ENCODE results near the gene ZNF684. TPM values are rescaled to one million over a fixed set of nuclear protein-coding genes. Genes with fewer than 3 reads are reported as not detected.

ZNF684 gene
- total and polyA plus RNA-seq, 9 of the 15 experiments (the other 6 are each of a cell fraction or from before 2014, with no cell fraction given) = 4.8 to 8.8 (median 5.5) TPM

DNA sequence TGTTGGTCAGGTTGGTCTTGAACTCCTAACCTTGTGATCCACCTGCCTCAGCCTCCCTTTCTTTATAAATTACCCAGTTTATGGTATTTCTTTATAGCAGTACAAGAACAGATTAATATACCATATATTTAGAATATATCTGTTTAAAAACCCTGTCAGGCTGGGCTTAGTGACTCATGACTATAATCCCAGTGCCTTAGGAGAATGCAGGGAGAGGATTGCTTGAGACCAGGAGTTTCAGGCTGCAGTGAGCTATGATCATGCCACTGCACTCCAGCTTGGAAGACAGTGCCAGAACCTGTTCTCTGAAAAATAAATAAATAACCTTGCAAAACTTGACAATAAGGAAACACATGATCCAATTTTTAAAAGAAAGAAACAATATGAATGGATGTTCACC is 43.9 kb downstream of the ZNF684 start (continued):
- no peak for TF ChIP-seq HDAC8 (tag; IDR thresholded peaks at IDR 0.05)
- TF ChIP-seq, protein P1, sequence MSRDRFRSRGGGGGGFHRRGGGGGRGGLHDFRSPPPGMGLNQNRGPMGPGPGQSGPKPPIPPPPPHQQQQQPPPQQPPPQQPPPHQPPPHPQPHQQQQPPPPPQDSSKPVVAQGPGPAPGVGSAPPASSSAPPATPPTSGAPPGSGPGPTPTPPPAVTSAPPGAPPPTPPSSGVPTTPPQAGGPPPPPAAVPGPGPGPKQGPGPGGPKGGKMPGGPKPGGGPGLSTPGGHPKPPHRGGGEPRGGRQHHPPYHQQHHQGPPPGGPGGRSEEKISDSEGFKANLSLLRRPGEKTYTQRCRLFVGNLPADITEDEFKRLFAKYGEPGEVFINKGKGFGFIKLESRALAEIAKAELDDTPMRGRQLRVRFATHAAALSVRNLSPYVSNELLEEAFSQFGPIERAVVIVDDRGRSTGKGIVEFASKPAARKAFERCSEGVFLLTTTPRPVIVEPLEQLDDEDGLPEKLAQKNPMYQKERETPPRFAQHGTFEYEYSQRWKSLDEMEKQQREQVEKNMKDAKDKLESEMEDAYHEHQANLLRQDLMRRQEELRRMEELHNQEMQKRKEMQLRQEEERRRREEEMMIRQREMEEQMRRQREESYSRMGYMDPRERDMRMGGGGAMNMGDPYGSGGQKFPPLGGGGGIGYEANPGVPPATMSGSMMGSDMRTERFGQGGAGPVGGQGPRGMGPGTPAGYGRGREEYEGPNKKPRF (IDR thresholded peaks at IDR 0.05; ENCODE audit: low read depth, low read length) = no peak
- TF ChIP-seq CBFA2T3 (IDR thresholded peaks at IDR 0.05) = no peak
- no peak for TF ChIP-seq IRF2 (CRISPR knock-in tag; IDR thresholded peaks at IDR 0.05)
- TF ChIP-seq ASH1L (IDR thresholded peaks at IDR 0.05; ENCODE audit: borderline replicate concordance, low read depth, partially characterized antibody) = no peak
- TF ChIP-seq, protein P2, sequence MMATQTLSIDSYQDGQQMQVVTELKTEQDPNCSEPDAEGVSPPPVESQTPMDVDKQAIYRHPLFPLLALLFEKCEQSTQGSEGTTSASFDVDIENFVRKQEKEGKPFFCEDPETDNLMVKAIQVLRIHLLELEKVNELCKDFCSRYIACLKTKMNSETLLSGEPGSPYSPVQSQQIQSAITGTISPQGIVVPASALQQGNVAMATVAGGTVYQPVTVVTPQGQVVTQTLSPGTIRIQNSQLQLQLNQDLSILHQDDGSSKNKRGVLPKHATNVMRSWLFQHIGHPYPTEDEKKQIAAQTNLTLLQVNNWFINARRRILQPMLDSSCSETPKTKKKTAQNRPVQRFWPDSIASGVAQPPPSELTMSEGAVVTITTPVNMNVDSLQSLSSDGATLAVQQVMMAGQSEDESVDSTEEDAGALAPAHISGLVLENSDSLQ (IDR thresholded peaks at IDR 0.05) = no peak

DNA sequence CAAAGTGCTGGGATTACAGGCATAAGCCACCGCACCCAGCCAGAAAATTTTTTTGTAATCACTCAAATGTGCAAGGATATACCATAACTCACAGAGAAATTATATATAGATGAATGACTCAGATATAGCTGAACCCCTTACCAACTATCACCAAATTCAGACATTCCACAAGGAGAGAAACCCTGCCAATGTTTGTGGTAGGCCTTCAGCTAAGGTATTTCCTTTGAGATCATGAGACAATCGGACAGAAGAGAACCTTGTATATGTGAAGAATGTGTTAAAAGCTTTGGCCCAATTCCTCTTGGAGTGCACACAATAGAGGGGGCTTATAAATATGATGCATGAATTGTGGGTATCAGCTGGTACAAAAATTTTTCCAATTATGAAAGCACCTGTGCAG is 50.7 kb downstream of the ZNF684 start:
- Histone ChIP-seq H3K27ac (ENCODE audit: extremely low read depth, low read depth, low read length) (no peak overlapping the region), H3K27me3 (ENCODE audit: control insufficient read depth in 2 of 2, insufficient read depth in 2 of 2, low read length in 2 of 2) (peaks cover 17 to 21% of the 10 kb centered on the region in 2 experiments; a peak in 4 of 5 replicates), H2AFZ (ENCODE audit: low read depth, low read length) (no peak overlapping the region), H3K4me1 (replicated peaks in 1 of 2; ENCODE audit: control insufficient read depth in 2 of 2, insufficient read depth in 2 of 2, low read length in 2 of 2) (no peaks in the 10 kb centered on the region; a peak in 1 of 5 replicates), H3K9me1 (ENCODE audit: control insufficient read depth, insufficient read depth, low read length) (no peaks in the 10 kb centered on the region), H4K20me1 (replicated peaks; ENCODE audit: control insufficient read depth, insufficient read depth, low read length) (no peaks in the 10 kb centered on the region), H3K36me3 (ENCODE audit: control insufficient read depth, insufficient read depth, low read length) (no peaks in the 10 kb centered on the region), H3K4me2 (ENCODE audit: insufficient read depth, low read length) (no peak overlapping the region), H3K9ac (ENCODE audit: insufficient read depth in 1 of 2, low read depth in 2 of 2, low read length in 2 of 2) (no peak overlapping the region), H3K9me3 (replicated peaks; ENCODE audit: control insufficient read depth, insufficient read depth, low read depth, low read length) (no peaks in the 10 kb centered on the region), H3K79me2 (ENCODE audit: control insufficient read depth, insufficient read depth, low read length) (no peaks in the 10 kb centered on the region), H3K4me3 (no peak overlapping the region)
- no TSS peak for BruUV-seq (replicated peaks)
- intact Hi-C loops (cut with micrococcal nuclease) = no loop called here
- TF ChIP-seq HDAC3 (IDR thresholded peaks at IDR 0.05; ENCODE audit: borderline replicate concordance, partially characterized antibody) = no peak
- TF ChIP-seq, protein P3, sequence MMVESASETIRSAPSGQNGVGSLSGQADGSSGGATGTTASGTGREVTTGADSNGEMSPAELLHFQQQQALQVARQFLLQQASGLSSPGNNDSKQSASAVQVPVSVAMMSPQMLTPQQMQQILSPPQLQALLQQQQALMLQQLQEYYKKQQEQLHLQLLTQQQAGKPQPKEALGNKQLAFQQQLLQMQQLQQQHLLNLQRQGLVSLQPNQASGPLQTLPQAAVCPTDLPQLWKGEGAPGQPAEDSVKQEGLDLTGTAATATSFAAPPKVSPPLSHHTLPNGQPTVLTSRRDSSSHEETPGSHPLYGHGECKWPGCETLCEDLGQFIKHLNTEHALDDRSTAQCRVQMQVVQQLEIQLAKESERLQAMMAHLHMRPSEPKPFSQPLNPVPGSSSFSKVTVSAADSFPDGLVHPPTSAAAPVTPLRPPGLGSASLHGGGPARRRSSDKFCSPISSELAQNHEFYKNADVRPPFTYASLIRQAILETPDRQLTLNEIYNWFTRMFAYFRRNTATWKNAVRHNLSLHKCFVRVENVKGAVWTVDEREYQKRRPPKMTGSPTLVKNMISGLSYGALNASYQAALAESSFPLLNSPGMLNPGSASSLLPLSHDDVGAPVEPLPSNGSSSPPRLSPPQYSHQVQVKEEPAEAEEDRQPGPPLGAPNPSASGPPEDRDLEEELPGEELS (CRISPR knock-in tag; IDR thresholded peaks at IDR 0.05; ENCODE audit: borderline replicate concordance) = no peak
- WGBS (ENCODE audit: insufficient coverage, low coverage, missing lambda C conversion rate) = 10% methylated on average over 2 of the region's 2 CpGs
- in situ Hi-C loops (cut with MboI) = no loop called here
- ATAC-seq = no peak
- no peak for FAIRE-seq
- POLR2A ChIA-PET = interaction anchor here (0.5 kb wide), 1 partner anchor 652 kb away, joined by 3 read pairs; no protein-coding TSS in a partner anchor
- CTCF ChIA-PET (ENCODE audit: low intra/inter-chr PET ratio) = no interaction called here
- no peak for DNase-seq (ENCODE audit: extremely low read depth in 1 of 4, low spot score in 3 of 4)

Data from K562 (cell line).